NCI-H1694 treated with DMSO at 0.1 percent for 48 hours (cell line): ENCODE data around the gene MAN1A1.
A peak's percentile ranks its signal among the peaks of the same experiment; 100 is the strongest.

Experiments used
- DNase-seq: peaks from one replicate; lab custom pipeline; 2025; lab: John Stamatoyannopoulos, UW

The MAN1A1 gene

DNA sequence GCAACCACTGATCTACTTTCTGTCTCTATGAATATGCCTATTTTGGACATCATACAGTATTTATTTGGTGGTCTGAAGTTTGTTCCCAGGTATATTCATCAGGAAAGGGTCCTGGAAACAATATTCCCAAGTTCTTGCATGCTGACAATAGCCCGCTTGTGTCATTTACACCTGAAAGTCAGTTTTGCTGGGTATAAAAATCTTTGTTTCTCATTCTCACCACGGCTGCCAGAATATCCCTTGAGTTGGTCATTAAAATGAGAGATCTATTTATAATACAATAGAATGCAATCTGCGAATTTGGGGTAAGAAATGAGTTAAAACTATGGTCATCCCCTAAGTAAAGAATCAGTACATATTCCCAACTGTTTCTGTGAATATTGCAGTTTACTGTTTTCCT, 79.0 kb downstream of the MAN1A1 start:
- DNase-seq = no peak

DNA sequence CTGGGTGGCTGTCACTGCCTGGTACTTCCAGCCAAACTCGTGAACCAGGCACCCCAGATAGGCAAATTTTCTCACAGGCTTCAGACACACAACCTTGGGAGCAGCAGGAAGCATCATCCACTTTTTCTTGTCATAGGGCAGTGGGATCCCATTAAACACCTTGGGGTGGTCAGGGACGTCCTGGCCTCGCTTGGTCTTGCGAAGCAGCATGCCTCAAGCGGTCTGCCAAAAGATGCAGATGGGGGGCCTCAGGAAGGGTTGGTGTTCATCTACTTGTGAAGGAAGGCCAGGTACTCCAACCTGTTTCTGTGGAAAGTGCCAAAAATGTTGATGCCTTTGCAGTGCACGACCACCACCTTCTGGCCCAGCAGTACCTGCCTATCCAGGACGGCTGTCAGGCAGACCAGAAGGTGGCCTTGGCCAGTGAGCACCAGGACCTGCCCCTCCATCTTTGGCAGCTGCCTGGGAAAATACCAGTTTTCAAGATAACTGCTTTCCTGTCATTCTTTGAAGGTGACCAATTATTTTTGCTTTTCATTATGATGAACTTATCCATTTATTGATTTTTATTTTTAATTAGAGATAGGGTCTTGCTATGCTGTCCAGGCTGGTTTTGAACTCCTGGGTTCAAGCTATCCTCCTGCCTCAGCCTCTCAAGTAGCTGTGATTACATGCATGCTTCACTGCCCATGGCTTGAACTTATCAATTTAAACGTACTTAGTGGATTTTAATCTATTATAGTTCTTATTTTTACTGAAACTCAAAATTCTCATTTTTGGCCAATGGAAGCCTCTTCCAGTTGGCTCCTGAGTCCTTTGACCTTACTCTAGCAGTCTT, 80.1 kb downstream of the MAN1A1 start:
- no peak for DNase-seq

DNA sequence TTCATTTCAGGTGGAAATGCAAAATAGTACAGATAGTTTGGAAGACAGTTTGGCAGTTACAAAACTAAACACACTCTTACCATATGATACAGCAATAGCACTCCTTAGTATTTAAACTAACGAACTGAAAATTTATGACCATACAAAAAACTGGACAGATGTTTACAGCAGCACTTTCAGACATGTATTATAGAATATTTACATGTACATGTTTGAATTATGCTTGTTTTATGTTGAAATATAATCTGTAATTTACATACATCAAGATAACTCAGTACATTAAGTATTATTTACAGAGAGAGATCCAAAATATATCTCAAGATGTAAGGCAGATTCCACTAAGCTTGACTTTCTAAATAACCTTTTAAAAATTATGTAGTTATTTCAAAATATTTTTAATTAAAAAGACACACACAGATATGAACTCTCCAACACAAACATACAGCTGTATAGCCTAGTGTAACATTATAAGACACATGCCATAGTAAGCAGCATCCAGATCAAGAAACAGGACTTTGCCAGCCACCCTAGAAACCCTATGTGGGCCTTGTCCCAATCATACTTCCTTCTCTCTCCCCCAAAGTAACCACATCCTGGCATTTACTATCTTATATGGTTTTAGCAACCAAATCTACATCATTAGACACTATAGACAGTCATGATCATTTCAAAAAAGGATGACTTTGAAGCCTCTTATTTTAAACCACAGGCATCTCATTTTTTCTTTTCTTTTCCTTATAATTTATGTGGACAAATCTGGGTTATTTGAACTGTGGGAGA, 82.2 kb downstream of the MAN1A1 start:
- no peak for DNase-seq

DNA sequence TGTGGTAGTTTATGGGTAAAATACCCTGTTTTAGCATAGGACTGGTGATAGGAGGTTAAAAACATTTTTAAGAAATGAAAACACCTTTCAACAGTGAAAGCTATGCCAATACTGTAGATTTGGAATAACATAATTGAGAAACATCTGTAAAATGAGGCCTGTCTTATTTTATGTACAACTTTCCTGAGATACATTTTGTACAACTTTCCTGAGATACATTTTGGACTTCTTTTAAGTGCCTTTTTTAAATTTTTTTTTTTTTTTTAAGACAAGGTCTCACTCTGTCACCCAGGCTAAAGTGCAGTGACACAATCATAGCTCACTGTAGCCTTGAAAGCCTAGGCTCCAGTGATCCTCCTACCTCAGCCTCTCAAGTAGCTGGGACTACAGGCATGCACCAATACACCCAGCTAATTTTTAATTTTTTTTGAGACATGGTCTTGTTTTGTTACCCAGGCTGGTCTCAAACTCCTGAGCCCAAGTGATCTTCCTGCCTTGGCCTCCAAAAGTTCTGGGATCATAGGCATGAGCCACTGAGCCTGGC, 84.6 kb downstream of the MAN1A1 start:
- no peak for DNase-seq

DNA sequence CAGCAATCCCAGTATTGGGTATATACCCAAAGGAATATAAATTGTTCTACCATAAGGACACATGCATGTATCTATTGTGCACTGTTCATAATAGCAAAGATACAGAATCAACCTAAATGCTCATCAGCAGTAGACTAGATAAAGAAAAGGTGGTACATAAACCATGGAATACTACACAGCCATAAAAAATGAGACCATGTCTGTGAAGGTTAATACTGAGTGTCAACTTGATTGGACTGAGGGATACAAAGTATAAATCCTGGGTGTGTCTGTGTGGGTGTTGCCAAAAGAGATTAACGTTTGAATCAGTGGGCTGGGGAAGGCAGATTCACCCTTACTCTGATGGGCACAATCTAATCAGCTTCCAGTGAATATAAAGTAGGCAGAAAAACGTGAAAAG, 86.9 kb downstream of the MAN1A1 start:
- DNase-seq = no peak

DNA sequence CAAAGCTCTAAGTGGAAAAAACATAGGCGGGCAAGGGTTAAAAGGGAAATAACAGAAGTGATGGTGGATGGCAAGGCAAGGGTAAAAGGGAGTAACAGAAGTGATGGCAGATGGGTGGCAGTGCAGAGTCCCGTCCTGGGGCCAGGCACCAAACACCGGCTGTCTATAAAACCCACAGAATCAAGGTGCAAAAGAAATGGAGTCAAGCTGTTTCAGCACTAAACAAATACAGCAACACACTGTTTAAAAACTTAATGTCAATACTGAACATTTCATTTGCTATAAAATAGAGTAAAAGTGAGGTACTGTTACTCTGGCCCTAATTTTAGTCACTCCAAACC, 87.6 kb downstream of the MAN1A1 start:
- DNase-seq = peak; percentile 58

DNA sequence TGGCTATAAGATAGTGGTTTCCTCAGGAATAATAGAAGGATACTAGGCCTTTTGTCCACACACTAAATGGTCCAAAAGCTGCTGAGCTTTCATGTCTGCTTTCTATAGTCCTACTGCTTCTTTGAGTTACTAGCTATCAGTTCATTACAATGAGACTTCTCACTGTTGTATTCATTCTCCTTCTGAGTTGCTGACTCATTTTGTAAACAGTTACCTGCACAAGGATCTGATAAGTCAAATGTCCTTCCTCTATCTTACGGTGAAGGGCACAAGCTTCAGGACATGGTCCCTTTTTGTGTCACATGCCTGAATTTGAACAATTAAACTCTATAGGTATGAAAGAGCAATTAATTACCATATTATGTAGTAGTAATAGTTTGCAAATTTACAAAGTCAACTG, 90.5 kb downstream of the MAN1A1 start:
- no peak for DNase-seq

DNA sequence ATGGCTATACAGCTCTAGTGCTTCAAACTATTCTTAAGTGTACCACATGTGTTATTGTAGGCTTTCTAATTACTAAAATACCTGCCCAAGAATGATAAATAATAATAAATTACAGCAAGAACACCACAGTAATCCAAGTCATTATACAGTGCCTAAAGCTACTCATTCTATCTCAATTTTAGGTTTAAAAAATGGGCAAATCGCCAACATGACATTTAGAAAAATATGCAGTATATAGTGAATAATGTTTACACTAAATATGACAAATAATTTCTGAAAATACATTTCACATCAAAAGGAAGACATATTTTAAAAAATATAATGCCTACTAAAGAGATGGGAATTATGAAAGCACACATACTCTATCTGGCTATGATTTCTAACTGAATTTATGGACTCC, 91.8 kb downstream of the MAN1A1 start:
- DNase-seq = no peak

DNA sequence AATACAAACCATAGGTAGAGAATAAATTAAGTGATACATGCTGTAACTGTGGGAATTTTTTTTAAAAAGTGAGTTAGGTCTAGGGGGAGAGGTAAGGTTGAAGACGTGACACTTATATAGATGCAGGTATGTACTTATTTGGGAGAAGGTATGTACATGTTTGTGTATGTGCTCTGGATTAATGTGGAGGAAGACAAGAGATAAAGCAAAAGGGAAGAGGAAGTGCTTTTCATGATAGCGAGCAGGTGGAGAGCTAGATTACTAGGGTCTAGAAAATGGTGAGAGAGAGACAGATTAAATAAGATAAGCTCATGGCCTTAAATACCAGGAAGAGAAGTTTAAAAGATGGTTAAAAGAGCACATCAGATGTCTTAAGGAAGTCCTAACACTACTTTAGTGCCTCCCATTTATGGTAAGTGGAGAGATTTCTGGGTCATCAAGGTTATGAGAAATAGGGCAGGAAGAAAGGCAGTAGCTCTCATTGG, 92.5 kb downstream of the MAN1A1 start:
- DNase-seq = no peak

DNA sequence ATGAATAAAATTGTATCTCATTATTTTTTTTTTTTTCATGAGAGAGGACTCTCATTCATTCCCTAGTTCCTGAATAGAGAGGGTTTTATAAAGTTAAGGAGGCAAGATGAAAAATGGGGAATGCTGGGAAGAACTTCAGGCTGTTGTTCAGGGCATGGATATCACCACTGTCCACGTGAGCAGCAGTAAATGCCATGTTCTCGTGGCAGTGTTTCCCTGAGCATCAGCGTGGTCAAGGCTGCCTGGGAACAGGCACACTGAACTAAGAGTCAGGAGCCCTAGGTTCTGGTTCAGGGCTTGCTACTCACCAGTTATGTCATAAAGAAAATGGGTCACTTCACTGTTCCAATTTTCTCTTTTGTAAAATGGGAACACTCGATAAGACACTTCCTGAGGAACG, 93.2 kb downstream of the MAN1A1 start:
- no peak for DNase-seq

DNA sequence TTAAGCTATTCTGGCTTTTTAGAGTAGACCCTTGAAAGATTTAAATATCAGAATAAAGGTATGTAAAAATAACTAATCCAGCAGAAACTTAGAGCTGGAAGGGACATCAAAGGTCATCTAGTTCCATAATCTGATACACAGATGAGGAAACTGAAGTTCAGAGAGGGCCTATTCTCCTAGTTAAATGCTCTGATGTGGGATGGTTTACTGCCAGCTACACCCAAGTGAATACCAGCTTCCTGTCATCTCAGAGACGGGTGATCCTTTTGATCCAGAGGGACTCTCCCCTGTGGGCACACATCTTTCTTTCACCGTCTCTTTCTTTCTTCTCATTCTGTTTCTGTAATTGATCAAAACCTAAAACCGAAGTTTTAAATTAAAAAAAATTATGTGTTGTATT, 94.1 kb downstream of the MAN1A1 start:
- DNase-seq = no peak

DNA sequence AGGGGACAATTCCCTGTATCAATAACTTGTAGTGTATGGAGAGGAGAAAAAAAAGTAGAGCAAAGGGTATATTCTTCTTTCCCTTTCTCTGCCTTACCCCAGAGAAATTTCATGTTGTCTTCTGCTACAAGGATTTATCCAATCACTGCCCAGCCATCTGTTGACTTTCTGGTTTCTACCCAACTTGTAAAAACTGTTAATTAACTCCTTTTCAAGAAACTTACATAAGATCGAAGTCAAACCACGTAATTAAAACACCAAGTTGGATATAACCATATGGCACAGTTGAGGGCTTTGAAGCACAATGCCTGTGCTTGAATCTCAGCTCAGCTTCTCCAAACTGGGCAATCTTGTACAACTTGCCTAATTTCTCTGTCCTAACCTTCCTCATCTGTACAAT, 99.5 kb downstream of the MAN1A1 start:
- DNase-seq = no peak

DNA sequence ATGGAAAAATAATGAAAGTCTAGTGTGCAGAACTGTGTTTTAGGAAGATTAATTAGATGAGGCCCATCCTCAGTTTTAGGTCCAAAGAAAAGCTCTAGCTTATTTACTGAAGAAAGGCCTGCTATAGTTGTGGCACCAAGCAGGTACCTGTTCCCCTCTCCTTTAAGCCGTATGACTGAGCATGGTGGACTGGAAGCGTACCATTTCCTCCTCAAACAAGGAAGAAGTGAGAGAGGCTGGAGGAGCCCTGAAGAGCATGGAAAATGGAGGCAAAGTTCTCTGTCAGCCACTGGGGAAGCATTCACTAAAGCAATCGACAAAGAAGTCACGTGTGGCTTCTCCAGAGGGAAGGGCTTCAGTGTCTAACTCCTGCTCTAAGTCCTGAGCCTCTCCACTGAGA, 100.2 kb downstream of the MAN1A1 start:
- DNase-seq = no peak

DNA sequence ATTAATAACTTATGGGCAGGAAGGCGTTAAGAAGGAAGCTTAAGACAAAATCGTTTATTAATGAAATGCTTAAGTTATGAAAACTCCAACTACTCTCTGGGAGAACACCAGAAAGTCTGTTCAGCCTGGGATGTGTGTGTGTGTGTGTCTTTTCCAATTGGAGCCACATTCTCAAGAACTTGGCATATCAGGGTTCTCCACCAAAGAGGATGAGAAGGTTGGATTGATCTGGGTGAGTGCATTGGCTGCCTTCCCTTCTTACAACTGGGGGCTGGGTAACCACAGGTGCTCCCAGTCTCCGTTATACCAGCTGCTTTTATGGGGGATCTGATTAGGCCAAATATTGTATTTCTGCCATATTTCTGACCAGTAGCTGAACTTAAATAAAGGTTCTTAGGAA, 102.1 kb downstream of the MAN1A1 start:
- DNase-seq = no peak

DNA sequence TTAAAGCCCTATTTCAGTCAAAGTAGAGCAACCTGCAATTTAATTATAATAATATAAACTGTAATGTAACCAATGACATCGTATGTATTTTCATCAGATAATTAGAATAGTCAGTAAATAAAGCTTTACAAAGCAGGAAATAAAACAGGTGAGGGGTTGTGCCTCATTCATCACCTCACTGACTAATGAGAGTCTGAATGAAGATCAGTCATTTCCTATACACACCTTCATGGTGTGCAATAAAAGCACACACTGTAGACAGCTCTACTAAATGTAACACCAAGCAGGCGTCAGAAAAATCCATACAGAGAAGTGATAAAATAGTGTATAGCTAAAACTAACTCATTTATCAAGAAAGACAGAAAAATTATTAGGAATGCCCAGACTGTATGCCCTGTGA, 105.9 kb downstream of the MAN1A1 start:
- DNase-seq = no peak

DNA sequence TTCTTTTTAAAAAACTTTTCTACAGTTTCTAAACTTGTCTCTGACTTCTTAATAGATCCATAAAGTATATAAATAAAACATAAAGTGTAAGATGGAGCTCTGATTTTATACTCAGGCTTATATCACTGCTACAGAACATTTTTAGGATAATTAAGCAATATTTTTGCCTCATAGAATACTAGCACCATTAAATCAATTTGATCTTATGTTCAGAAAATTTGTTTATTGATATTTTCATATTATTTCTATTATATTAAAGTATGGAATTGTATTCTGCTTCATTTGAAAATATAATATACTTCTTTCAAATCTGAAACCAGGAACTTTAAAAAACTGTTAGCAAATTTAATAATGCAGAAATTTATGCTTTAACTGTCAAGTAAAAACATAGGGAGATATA, 106.5 kb downstream of the MAN1A1 start:
- no peak for DNase-seq

DNA sequence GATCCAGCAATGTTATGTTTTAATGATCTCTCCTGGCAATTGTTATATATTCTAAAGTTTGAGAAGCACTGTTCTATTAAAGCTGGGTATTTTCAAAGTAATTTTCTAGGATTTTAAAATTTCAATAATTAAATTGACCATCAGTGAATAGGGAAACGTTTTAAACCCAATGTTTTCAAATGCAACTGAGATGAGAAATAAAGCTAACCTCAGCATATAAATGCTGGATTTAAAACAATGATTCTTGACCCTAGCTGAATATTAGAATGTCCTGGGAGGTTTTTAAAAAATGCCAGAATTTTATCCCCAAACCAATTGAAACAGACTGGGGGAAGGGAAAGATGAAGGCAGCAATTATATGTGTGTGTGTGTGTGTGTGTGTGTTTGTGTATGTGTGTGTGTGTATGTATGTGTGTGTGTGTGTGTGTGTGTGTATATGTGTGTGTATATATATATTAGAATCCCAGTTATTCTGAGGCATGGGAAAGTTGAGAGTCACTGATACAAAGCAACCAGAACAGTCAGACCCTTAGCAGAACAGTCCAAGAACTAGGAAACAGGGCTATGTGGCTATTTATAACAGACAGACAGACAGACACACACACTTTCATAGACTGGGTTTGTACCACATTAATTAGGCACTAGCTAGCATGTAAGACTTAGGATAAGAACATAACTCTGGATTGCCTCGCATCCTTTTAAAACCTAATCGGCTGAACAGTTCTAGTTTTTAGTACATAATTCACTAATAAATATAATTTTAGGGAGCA, 107.8 kb downstream of the MAN1A1 start:
- DNase-seq = no peak

DNA sequence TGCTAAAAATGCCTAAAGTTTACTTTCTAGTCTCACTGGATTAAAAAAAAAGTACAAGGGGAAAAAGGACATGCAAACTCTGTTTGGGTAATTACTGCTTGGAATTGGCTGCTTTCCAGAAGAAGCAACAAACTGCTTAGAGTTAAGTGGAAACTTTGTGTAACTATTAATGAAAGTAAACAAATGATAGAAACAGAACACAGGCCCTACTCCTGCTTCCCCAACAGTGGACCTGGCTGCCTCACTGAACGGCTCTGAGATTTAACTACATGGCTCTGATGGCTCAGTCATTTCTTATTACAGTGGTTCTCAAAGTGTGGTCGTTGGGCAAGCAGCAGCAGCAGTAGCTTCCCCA, 108.5 kb downstream of the MAN1A1 start:
- no peak for DNase-seq

DNA sequence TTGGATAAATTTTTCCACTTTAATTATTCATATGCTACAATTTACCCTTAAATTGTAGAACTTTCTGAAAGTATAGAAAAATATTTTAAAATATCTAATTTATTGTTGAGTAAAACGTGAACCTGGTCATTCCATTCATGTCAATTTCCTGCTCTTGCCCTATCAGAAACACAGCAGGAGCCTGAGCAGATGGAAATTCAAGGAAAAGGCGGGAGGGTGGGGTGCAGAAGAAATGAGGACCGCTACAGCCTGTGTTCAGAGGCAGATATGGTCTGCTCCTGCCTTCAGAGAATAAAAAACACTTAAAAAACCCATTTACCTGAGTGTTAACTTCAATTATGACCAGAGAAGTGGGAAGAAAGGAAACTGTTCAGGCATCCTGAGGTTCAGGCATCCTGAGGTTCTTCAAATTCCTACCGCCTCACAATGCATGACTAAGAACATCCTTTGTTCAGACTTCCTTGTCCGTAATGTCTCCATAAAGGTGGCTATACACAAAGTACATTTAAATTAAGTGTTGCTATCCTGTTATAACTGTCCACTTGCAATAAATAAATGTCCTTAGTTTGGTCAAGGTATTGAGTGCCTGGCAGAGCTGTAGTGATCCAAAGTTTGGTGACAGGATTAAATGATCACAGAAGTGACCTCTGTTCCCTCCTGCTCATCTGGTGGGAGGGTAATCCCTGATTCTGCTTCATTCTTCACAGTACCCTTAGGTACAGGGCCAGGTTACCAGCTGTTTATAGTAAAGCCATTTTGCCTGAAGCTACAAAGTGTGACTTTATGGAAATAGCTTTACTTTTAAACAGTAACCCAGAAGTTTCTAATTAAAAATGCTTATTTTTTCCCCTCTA, 109.1 kb downstream of the MAN1A1 start:
- no peak for DNase-seq

DNA sequence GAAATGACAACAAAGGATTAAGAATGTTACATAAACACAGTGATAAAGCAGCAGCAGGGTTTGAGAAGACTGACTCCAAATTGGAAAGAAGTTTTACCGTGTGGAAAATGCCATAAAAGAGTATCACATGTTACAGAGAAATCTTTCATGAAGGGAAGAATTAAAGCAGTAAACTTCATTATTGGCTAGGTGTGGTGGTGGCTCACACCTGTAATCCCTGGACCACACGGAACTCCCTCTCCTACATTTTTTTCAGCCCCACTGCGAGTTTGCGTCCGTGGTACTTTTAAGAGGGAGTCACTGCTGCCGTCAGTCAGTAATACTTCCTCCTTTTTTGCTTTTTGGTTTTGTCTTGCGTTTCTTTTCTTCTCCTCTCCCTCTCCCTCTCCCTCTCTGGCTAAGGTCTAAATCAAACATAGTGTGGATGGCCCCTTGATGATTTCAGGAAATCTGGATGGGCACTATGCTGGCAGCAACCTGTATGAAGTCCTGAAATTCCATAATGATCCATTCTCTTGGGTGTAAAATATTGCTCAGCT, 112.3 kb downstream of the MAN1A1 start:
- DNase-seq = no peak

DNA sequence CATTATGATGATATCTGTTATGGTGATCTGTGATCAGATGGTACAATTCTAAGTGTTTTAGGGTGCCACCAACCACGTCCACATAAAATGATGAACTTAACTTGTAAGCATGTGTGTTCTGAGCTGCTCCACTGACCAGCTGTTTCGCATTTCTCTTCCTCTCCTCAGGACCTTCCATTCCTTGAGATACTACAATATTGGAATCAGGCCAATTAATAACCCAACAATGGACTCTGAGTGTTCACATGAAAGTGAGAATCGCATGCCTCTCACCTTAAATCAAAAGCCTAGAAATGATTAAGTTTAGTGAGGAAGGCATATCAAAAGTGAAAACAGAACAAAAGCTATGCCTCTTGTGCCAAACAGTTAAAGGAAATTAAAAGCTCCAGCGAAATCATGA, 114.6 kb downstream of the MAN1A1 start:
- no peak for DNase-seq
